ENCODE data around the gene MFSD12.

GRCh38 chr19:3586707-3587346 is 29.4 kb upstream of the MFSD12 start:
- TF ChIP-seq ZNF292 (tag by site-specific recombination; IDR thresholded peaks at IDR 0.05; ENCODE audit: borderline replicate concordance, low read depth) (no peak), CTCF (tag by site-specific recombination; IDR thresholded peaks at IDR 0.05) (no peak), HOXA7 (CRISPR knock-in tag; IDR thresholded peaks at IDR 0.05; ENCODE audit: borderline replicate concordance) (no peak), IKZF3 (tag by site-specific recombination; IDR thresholded peaks at IDR 0.05) (no peak), ATF2 (tag by site-specific recombination; IDR thresholded peaks at IDR 0.05; ENCODE audit: low read depth) (no peak), ZNF623 (tag by site-specific recombination; IDR thresholded peaks at IDR 0.05) (no peak), ZNF670 (tag by site-specific recombination; IDR thresholded peaks at IDR 0.05; ENCODE audit: low read depth) (no peak), REST (tag by site-specific recombination; IDR thresholded peaks at IDR 0.05) (no peak), ZBTB44 (tag by site-specific recombination; IDR thresholded peaks at IDR 0.05) (no peak), ZNF239 (tag by site-specific recombination; IDR thresholded peaks at IDR 0.05) (no peak)

Measured in HEK293 (cell line).